NCI-H510A treated with DMSO at 0.1 percent for 48 hours (cell line): ENCODE data around the gene RAVER2.
A peak's percentile ranks its signal among the peaks of the same experiment; 100 is the strongest.
"Not testable (repeated sequence)": the region's sequence is repeated elsewhere in the genome, so short reads cannot be mapped to it uniquely, and the experiment has no call there.

ENCODE experiments used
- DNase-seq: peaks from one replicate; lab custom pipeline; 2025; lab: John Stamatoyannopoulos, UW

The RAVER2 gene

GRCh38 chr1:64748222-64748621, 3.3 kb downstream of the RAVER2 start:
- DNase-seq = no peak

- no peak for DNase-seq
Measured at GRCh38 chr1:64748706-64749105, 3.8 kb downstream of the RAVER2 start.

DNA sequence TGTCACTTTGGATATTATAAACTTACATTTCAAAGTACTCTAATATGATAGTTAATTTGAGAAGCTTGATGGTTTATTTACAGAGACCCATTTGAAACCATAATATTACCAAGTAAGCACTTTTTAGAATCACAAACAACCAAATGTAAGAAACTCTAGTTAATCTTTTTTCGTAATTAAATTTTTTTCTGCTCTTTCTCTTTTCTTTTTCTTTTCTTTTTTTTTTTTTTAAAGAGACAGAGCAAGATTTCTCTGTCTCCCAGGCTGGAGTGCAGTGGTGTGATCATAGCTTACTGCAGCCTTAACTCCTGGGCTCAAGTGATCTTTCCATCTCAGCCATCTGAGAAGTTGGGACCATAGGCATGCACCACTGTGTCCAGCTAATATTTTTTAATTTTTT, 5.2 kb downstream of the RAVER2 start:
- no peak for DNase-seq

GRCh38 chr1:64750875-64751274, 6.0 kb downstream of the RAVER2 start:
- DNase-seq = no peak

GRCh38 chr1:64754173-64754572, 9.3 kb downstream of the RAVER2 start:
- DNase-seq = no peak

GRCh38 chr1:64755361-64755760, 10.5 kb downstream of the RAVER2 start:
- DNase-seq = no peak

DNA sequence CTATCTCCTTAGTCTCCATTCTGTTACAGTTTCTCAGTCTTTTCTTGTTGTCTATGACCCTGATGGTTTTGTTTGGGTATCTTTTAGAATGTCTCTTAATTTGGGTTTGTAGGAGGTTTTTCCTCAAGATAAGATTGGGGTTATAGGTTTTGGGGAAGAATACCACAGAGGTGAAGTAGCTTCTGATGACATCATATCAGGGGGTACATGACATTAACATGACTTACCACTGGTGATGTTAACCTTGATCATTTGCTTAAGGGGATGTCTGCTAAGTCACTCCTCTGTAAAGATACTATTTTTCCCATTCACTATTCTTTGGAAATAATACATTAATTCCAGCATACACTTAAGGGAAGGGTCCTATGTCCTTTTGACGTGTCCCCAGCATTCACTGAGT, 11.9 kb downstream of the RAVER2 start:
- DNase-seq = no peak

GRCh38 chr1:64757213-64757612, 12.3 kb downstream of the RAVER2 start:
- no peak for DNase-seq

- DNase-seq = no peak
Measured at GRCh38 chr1:64758233-64758632, 13.4 kb downstream of the RAVER2 start.

DNA sequence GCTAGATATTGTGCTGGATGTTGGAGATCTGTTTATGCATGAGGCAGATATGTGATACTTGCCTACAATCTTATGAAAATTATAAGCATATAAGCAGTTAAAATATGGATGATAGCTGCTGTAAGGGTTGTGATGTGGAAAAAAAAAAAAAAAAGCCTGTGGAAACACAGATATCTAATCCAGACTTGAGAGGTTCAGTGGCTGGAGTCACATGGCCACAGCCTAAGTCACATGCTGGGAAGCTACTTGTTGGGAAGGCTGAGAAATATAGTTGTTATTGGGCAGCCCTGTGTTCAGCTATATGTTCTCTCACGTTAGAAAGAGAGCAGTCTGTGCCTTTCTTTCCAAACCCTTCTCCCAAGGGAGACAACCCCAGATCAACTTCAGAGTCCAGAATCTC, 15.1 kb downstream of the RAVER2 start:
- DNase-seq = no peak

GRCh38 chr1:64765012-64765411, 20.1 kb downstream of the RAVER2 start:
- no peak for DNase-seq

GRCh38 chr1:64765826-64766225, 21.0 kb downstream of the RAVER2 start:
- DNase-seq = no peak

GRCh38 chr1:64766429-64766828, 21.6 kb downstream of the RAVER2 start:
- peak; percentile 85 for DNase-seq

DNA sequence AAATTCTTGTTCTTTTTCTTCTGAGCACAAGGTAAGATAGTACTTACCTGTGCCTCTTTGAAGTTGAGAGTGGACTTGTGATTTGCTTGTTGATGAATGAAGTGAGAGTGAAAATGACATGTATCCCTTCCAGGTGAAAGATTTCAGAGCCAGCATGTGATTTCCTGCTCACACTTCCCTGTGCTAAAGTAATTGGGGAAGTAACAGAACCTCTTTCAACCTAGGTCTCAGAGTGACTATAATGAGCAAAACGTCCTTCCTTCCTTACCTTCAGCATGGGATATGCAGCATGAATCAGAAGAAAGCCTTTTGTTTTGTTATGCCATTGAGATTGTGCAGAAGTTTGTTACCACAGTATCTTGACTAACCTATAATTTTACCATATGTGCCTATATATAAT, 24.6 kb downstream of the RAVER2 start:
- DNase-seq = no peak

- DNase-seq = no peak
Measured at GRCh38 chr1:64769971-64770370, 25.1 kb downstream of the RAVER2 start.

DNA sequence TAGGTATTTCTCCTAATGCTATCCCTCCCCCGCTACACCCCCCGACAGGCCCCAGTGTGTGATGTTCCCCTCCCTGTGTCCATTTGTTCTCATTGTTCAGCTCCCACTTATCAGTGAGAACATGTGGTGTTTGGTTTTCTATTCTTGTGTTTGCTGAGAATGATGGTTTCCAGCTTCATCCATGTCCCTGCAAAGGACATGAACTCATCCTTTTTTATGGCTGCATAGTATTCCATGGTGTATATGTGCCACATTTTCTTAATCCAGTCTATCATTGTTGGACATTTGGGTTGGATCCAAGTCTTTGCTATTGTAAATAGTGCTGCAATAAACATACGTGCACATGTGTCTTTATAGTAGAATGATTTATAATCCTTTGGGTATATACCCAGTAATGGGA, 28.4 kb downstream of the RAVER2 start:
- not testable (repeated sequence) for DNase-seq

- DNase-seq = no peak
Measured at GRCh38 chr1:64775113-64775512, 30.2 kb downstream of the RAVER2 start.

DNA sequence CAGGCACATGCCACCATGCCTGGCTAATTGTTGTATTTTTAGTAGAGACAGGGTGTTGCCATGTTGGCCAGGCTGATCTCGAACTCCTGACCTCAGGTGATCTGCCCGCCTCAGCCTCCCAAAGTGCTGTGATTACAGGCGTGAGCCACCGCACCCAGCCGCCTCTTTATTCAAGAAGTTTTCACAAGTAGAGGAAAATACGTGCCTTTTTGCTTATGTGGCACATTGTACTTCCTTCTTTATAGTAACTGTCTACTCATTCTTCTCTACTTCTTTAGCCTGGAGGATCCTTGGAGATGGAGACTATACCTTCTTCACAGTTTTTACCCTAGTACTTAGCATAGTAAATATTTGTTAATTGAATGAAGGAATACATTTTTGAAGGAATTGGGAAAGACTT, 37.2 kb downstream of the RAVER2 start:
- DNase-seq = not testable (repeated sequence)

GRCh38 chr1:64782848-64783247, 38.0 kb downstream of the RAVER2 start:
- DNase-seq = not testable (repeated sequence)

GRCh38 chr1:64790832-64791487, 46.1 kb downstream of the RAVER2 start:
- DNase-seq = no peak

DNA sequence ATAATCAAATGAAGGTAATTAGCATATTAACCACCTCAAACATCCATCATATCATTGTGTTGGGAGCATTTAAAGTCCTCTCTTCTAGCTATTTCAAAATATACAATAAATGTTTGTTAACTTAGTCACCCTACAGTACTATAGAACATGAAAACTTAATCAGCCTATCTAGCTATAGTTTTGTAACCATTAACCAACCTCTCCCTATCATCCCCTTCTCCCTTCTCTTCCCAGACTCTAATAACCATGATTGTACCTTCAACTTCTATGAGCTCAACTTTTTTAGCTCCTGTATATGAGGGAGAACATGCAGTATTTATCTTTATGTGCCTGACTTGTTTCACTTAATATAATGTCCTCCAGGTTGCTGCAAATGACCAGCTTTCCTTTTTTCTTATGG, 54.0 kb downstream of the RAVER2 start:
- DNase-seq = no peak

- no peak for DNase-seq
Measured at GRCh38 chr1:64801851-64802523, 57.1 kb downstream of the RAVER2 start.

GRCh38 chr1:64809309-64809708, 64.4 kb downstream of the RAVER2 start:
- no peak for DNase-seq

- no peak for DNase-seq
Measured at GRCh38 chr1:64810001-64810400, 65.1 kb downstream of the RAVER2 start.
